Karpas-422 (cell line): Measurements from ENCODE around the gene TNFRSF14. TPM values are rescaled to one million over a fixed set of nuclear protein-coding genes. Genes with fewer than 3 reads are reported as not detected.

Experiments
- DNase-seq: peaks from one replicate; pipeline ENCODE4 v3.0.0-alpha.2; 2015
- H2AFZ ChIP-seq: fragments of 200-600 bp; sonication (generic); 2 replicates; pipeline ENCODE4 v1.6.1; 2014; ENCODE audit warnings: antibody characterized with exemption, low read length, mixed read lengths
- H3K27ac ChIP-seq: fragments of 200-600 bp; sonication (generic); 2 replicates; pipeline ENCODE4 v1.5.1; 2014; ENCODE audit warnings: mild to moderate bottlenecking, low read length, moderate library complexity
- H3K27me3 ChIP-seq: fragments of 200-600 bp; sonication (generic); 2 replicates; pipeline ENCODE4 v1.6.1; 2014; ENCODE audit warnings: low read length, mixed read lengths
- H3K36me3 ChIP-seq: fragments of 200-600 bp; sonication (generic); 2 replicates; pipeline ENCODE4 v1.6.1; 2014; ENCODE audit warnings: low read length, mixed read lengths; ENCODE audit not compliant: insufficient read depth
- H3K4me1 ChIP-seq: fragments of 200-600 bp; sonication (generic); 2 replicates; pipeline ENCODE4 v1.6.1; 2014; ENCODE audit warnings: mild to moderate bottlenecking, low read length, mixed read lengths
- H3K4me2 ChIP-seq: fragments of 200-600 bp; sonication (generic); 2 replicates; pipeline ENCODE4 v1.6.1; 2014; ENCODE audit warnings: low read length, low read depth, mild to moderate bottlenecking; ENCODE audit not compliant: poor library complexity, severe bottlenecking
- H3K4me3 ChIP-seq: fragments of 200-600 bp; sonication (generic); 2 replicates; pipeline ENCODE4 v1.5.1; 2014; ENCODE audit warnings: mild to moderate bottlenecking, antibody characterized with exemption, low read length, mixed read lengths
- H3K79me2 ChIP-seq: fragments of 200-600 bp; sonication (generic); 2 replicates; pipeline ENCODE4 v1.6.1; 2014; ENCODE audit warnings: mild to moderate bottlenecking, low read length, mixed read lengths
- H3K9ac ChIP-seq: fragments of 200-600 bp; sonication (generic); 2 replicates; pipeline ENCODE4 v1.6.0; 2014; ENCODE audit warnings: low read length
- H3K9me2 ChIP-seq: fragments of 200-600 bp; sonication (generic), shearing (Covaris generic); replicated peaks from 2 replicates; pipeline ENCODE4 v1.6.0; 2014; ENCODE audit warnings: mild to moderate bottlenecking, low read length, moderate library complexity; ENCODE audit not compliant: insufficient read depth
- H3K9me3 ChIP-seq: fragments of 300-700, 200-600 bp; sonication (generic); 2 replicates; pipeline ENCODE4 v1.6.1; 2014; ENCODE audit warnings: low read length, mixed read lengths
- H4K20me1 ChIP-seq: fragments of 200-600 bp; sonication (generic); 2 replicates; pipeline ENCODE4 v1.6.1; 2014; ENCODE audit warnings: mild to moderate bottlenecking, antibody characterized with exemption, low read length, low read depth; ENCODE audit not compliant: insufficient read depth
- total RNA-seq: library from RNA; depleted of rRNA; stranded (reverse); fragments of >200 nt; shearing (Covaris generic); gene quantifications from 2 replicates; pipeline ENCODE4 v1.2.3, GENCODE V29; 2014; ENCODE audit warnings: low replicate concordance

Gene TNFRSF14
- total RNA-seq, 1 experiment from 2014 or later, result 10.3 TPM

- H3K27me3 ChIP-seq, result no peaks in the 10 kb centered on the region
- no peaks in the 10 kb centered on the region for H3K9me3 ChIP-seq
Measured at GRCh38 chr1:2591233-2591580, 35.0 kb downstream of the TNFRSF14 start.

DNA sequence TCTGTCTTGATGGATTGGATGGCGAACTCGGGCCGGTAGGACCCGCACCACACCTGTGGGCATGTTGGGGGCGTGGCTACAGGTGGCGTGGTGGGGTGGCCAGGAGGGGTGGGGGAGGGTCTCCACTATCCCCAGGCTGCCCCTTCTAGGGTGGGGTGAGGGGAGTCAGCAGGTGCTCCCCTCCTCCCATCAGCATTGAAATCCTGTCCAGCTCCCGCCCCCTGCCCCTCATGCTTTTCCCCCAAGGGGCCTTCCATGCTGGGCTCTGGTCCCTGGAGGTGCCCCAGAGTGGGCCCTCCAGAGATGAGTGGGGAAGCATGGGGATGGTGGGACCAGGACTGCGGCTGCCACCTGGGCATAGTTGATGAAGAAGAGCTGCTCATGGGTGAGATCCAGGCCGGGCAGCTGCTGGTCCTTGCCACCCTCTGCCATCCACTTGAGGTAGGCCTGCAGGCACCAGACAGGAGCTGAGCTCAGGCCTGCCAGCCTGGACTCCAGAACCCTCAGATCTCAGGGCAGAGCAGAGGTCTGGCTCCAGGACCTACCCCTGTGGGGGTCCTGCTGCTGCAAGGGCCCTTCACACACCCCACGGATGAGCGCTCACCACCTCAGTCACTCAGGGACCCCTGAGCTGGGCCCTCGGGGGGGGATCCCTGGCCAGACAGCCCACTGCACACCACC lies 35.5 kb downstream of the TNFRSF14 start:
- no peaks in the 10 kb centered on the region for H3K36me3 ChIP-seq
- H3K4me2 ChIP-seq, result no peak overlapping the region
- DNase-seq, result no peak
- no peaks in the 10 kb centered on the region for H3K9me2 ChIP-seq
- no peaks in the 10 kb centered on the region for H4K20me1 ChIP-seq
- H3K27me3 ChIP-seq, result no peaks in the 10 kb centered on the region
- H3K4me1 ChIP-seq, result no peaks in the 10 kb centered on the region
- no peak overlapping the region for H2AFZ ChIP-seq
- no peaks in the 10 kb centered on the region for H3K9me3 ChIP-seq
- no peak overlapping the region for H3K4me3 ChIP-seq
- no peak overlapping the region for H3K9ac ChIP-seq
- H3K27ac ChIP-seq, result no peak overlapping the region
- H3K79me2 ChIP-seq, result no peaks in the 10 kb centered on the region

More at GRCh38 chr1:2591233-2591580, 35.0 kb downstream of the TNFRSF14 start:
- no peaks in the 10 kb centered on the region for H3K4me1 ChIP-seq
- no peak overlapping the region for H3K4me3 ChIP-seq
- no peaks in the 10 kb centered on the region for H3K36me3 ChIP-seq
- H4K20me1 ChIP-seq, result no peaks in the 10 kb centered on the region
- no peak for DNase-seq
- H3K27ac ChIP-seq, result no peak overlapping the region
- H3K79me2 ChIP-seq, result no peaks in the 10 kb centered on the region
- no peaks in the 10 kb centered on the region for H3K9me2 ChIP-seq
- H3K9ac ChIP-seq, result no peak overlapping the region
- H2AFZ ChIP-seq, result no peak overlapping the region
- H3K4me2 ChIP-seq, result no peak overlapping the region

- Histone ChIP-seq H3K4me2 (no peak overlapping the region), H2AFZ (no peak overlapping the region), H3K27ac (no peak overlapping the region)
Measured at GRCh38 chr1:2592672-2593071, 36.5 kb downstream of the TNFRSF14 start.

GRCh38 chr1:2593251-2593878 lies 37.2 kb downstream of the TNFRSF14 start:
- Histone ChIP-seq H3K4me3 (no peak overlapping the region), H3K4me2 (no peak overlapping the region), H4K20me1 (no peaks in the 10 kb centered on the region), H3K9ac (no peak overlapping the region), H3K79me2 (no peaks in the 10 kb centered on the region), H2AFZ (no peak overlapping the region), H3K4me1 (no peaks in the 10 kb centered on the region), H3K9me2 (no peaks in the 10 kb centered on the region), H3K36me3 (no peaks in the 10 kb centered on the region), H3K9me3 (no peaks in the 10 kb centered on the region), H3K27ac (no peak overlapping the region), H3K27me3 (no peaks in the 10 kb centered on the region)
- no peak for DNase-seq

More at GRCh38 chr1:2592672-2593071, 36.5 kb downstream of the TNFRSF14 start:
- no peaks in the 10 kb centered on the region for H3K27me3 ChIP-seq
- H3K9me3 ChIP-seq, result no peaks in the 10 kb centered on the region
- H3K9ac ChIP-seq, result no peak overlapping the region
- H3K79me2 ChIP-seq, result no peaks in the 10 kb centered on the region
- H3K9me2 ChIP-seq, result no peaks in the 10 kb centered on the region
- DNase-seq, result no peak
- no peak overlapping the region for H3K4me3 ChIP-seq
- no peaks in the 10 kb centered on the region for H3K4me1 ChIP-seq
- no peaks in the 10 kb centered on the region for H4K20me1 ChIP-seq
- H3K36me3 ChIP-seq, result no peaks in the 10 kb centered on the region

- Histone ChIP-seq H3K9ac (no peak overlapping the region), H4K20me1 (no peaks in the 10 kb centered on the region), H2AFZ (no peak overlapping the region), H3K36me3 (no peaks in the 10 kb centered on the region), H3K4me1 (no peaks in the 10 kb centered on the region), H3K4me3 (no peak overlapping the region), H3K27ac (no peak overlapping the region), H3K79me2 (no peaks in the 10 kb centered on the region), H3K9me3 (no peaks in the 10 kb centered on the region), H3K27me3 (no peaks in the 10 kb centered on the region), H3K9me2 (no peaks in the 10 kb centered on the region), H3K4me2 (no peak overlapping the region)
- no peak for DNase-seq
Measured at GRCh38 chr1:2594001-2594640, 38.0 kb downstream of the TNFRSF14 start.

DNA sequence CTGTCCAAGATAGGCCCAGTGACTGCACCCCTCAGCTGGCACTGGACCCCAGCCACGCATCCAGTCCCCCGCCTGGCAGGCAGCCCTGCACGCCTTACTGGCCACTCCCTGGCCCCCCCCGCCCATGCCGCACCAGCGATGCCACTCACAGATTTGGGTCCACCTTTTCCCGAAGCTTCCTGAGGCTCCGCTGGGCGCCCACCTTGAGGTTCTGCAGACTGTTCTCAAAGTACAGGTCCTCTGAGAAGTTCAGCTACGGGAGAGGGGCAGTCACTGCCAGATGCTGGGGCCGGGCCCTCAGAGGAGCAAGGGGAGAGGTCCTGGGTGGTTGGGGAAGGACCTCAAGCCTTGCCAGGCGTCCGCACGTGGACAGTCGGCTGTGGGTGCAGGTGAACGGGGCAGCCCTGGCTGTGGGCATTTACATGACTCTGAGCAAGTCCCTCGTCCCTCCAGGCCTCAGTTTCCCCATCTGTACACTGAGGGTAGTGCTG lies 38.5 kb downstream of the TNFRSF14 start:
- no peaks in the 10 kb centered on the region for H3K27me3 ChIP-seq
- H3K27ac ChIP-seq, result no peak overlapping the region
- no peak overlapping the region for H2AFZ ChIP-seq
- no peaks in the 10 kb centered on the region for H3K36me3 ChIP-seq
- H3K9me2 ChIP-seq, result no peaks in the 10 kb centered on the region
- no peaks in the 10 kb centered on the region for H3K9me3 ChIP-seq
- H3K79me2 ChIP-seq, result no peaks in the 10 kb centered on the region
- no peak overlapping the region for H3K4me3 ChIP-seq
- H3K9ac ChIP-seq, result no peak overlapping the region
- no peak overlapping the region for H3K4me2 ChIP-seq
- no peaks in the 10 kb centered on the region for H3K4me1 ChIP-seq
- no peaks in the 10 kb centered on the region for H4K20me1 ChIP-seq
- DNase-seq, result no peak

DNA sequence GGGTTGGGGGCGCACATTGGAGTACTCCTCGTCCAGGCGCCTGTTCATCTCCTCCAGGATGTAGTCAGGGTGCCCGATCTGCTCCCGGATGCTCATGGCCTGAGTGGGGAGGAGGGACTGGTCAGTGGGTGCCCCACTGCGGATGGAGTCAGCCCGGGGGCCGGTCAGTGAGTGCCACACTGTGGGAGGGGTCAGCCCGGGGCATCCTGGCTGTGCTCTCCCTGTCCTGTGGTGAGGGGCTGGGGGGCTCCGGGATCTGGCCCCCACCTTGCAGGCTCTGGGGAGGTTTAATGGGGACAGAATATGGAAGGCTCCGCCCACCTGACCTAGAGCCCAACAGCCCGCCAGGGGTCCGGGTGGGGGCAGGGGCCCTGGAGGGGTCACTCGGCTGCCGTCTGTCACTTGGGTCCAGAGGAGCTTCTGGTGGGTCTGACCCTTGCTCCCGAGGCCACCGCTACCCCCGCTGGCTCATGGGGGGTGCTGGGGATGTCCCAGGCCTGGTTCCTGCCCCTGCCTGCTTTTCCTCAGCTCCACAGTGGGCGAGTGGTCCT lies 39.2 kb downstream of the TNFRSF14 start:
- no peaks in the 10 kb centered on the region for H3K27me3 ChIP-seq
- no peaks in the 10 kb centered on the region for H3K79me2 ChIP-seq
- H4K20me1 ChIP-seq, result no peaks in the 10 kb centered on the region
- no peak overlapping the region for H3K9ac ChIP-seq
- no peaks in the 10 kb centered on the region for H3K9me2 ChIP-seq
- no peaks in the 10 kb centered on the region for H3K4me1 ChIP-seq
- H3K4me3 ChIP-seq, result no peak overlapping the region
- no peaks in the 10 kb centered on the region for H3K9me3 ChIP-seq
- H2AFZ ChIP-seq, result no peak overlapping the region
- H3K36me3 ChIP-seq, result no peaks in the 10 kb centered on the region
- DNase-seq, result no peak
- H3K4me2 ChIP-seq, result no peak overlapping the region
- H3K27ac ChIP-seq, result no peak overlapping the region

DNA sequence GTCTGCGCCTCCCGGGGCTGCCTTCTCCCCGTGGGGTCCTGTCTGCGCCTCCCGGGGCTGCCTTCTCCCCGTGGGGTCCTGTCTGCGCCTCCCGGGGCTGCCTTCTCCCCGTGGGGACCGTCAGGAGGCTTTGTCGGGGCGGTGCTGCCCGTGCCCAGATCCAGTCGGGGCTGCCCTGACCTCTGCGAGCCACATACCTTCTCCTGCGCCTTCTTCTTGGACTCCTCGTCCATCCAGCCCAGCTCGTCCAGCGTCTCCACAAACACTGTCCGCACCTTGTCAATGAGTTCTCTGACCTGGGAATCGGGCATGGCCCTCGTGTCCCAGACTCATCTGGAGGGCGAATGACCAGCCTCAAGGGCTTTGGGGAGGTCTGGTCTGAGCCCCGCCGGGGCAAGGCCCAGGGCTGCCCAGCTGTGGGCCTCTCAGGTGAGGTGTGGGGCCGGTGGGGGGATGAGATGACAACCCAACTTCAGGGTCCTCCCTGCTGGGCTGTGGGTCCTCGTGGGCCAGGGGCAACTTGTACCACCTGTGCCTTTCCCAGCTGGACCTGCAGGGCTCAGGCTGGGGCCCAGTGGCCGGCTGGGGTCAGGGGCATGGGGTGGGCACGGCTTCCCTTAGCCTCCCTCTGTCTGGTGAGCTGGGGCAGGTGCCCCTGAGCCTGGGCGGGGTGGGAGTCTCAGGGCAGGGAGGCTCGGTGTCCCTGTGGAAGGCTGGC lies 39.8 kb downstream of the TNFRSF14 start:
- no peaks in the 10 kb centered on the region for H3K4me1 ChIP-seq
- H3K9me2 ChIP-seq, result no peaks in the 10 kb centered on the region
- no peaks in the 10 kb centered on the region for H3K36me3 ChIP-seq
- H3K9ac ChIP-seq, result no peak overlapping the region
- H3K79me2 ChIP-seq, result no peaks in the 10 kb centered on the region
- no peak overlapping the region for H3K4me3 ChIP-seq
- H4K20me1 ChIP-seq, result no peaks in the 10 kb centered on the region
- H3K9me3 ChIP-seq, result no peaks in the 10 kb centered on the region
- no peak overlapping the region for H3K4me2 ChIP-seq
- H3K27ac ChIP-seq, result no peak overlapping the region
- H3K27me3 ChIP-seq, result no peaks in the 10 kb centered on the region
- no peak overlapping the region for H2AFZ ChIP-seq
- DNase-seq, result no peak
